ENCODE data around the gene TERT.

TERT gene

DNA sequence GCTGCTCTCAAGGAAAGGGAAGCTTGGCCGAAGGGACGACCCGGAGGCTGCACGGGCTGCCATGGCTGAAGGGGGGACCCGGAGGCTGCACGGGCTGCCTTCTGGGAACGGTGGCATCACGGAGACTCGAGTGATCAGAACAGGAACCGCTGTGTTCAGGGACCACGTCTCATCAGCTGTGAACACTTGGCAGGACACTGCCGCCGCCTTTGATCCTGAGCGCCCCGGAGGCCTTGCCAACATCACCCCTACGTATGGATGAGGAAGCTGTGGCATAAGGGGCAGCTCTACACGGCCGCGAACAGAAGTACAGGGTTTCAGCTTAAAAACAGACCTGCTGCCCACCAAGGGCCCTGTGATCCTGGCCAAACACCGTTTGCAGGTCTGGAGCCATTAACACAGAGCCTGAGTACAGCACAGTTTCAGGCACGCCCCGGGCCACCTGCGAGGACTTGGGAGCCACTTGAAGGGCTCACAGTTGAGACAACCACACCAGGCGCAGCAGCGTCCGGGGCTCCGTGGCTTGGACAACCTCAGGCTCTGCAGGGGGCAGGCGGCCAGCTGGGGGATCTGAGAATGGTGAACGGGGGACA lies 23.9 kb upstream of the TERT start:
- no peak for DNase-seq (ENCODE audit: low read depth)

DNA sequence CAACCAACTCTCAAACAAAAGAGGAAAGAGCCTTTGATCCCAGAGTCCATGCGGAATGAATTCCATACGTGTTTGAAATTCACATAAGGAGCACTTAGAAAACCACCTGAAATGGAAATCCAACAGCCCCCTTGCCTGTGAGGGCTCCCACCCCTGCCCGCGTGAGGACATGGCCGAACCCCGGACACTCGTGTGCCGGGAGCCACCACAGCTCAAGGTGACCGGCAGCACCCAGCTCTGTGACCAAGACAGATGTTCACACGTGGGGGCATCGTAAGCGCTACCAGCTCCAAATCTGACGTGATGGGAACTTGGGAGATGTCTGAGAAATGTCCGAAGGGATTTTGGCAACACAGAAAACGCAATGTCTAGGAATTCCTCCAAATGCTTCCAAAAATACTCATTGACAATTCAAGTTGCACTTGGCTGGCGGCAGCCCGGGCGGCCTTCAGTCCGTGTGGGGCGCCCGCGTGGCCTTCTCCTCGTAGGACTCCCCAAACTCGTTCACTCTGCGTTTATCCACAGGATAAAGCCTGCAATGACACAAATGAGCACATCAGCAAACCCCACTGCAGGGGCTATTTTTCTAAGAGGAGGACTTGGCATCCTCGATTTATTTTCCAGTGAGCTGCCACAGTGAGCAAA lies 23.2 kb upstream of the TERT start:
- DNase-seq (ENCODE audit: low read depth): no peak

DNA sequence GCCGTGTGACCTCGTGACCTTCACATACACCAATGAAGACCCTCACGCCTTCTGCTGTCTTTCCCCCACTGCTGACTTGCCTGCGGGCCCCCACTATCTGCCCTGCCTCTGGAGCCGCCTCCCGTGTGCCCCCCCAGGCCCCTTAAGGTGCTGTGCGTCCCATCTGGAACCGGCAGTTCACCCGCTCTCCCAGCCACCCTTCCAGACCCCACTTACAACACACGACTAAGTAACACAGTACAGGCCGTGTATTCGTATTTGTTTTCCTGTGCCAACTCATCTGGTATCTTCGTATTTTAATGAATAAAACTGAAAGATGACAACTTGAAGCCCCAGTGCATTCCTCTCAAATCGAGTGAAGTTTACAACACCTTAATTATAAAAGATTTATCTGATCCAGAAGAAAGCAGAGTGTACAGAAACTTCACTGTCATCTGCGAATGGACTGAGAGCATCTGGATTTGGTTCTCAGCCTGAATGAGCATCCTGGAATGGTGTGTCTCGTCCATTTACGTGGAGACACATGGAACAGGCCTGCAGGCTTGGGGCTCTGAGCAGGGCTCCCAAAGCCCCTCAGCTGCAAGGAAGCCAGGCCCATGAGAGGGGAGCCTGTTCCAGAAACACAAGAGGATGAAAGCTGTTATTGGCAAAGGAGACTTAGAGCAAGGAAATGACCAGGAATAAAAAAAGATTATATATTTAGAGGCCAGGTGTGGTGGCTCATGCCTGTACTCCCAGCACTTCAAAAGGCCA lies 21.9 kb upstream of the TERT start:
- DNase-seq (ENCODE audit: low read depth): no peak

DNA sequence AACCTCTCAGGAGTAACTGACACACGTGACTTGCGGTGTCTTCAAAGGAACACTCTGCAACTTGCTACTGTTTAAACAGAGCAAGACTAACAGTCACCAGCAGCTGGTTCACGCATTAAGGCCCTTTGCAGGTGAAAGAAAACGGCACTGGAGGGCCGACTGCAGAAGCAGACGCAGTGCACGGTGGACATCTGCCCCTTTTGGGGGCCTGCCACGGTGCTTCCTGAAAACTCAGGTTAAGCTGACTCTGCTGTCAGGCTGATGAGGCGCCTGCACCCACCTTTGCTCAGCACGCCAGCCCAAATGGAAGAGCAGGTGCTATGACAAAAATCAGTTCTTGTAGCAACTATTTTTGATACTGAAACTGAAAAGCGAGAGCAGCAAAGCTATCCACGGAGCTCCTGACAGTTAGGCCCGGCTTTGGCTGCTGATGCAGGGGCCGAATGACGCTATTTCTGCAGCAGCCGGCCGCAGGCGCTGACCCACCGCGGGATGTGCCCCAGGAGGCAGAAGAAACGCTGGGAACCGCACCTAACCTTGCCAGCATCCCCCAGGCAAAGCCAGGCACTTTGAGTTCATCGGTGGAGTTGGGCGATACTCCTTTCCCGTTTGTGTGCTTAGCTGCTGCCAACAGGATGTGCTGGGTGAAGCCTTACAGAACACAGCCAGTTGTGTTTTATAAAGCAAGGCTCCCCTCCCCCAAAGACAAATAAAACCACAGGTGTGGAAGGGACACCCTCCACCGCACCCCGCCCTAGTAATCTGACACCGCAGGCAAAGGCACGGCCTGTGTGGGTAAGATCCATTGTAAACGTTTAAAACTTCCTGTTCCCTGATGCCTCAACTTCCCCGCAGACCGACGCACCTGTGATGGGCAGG lies 21.1 kb upstream of the TERT start:
- DNase-seq (ENCODE audit: low read depth): no peak

DNA sequence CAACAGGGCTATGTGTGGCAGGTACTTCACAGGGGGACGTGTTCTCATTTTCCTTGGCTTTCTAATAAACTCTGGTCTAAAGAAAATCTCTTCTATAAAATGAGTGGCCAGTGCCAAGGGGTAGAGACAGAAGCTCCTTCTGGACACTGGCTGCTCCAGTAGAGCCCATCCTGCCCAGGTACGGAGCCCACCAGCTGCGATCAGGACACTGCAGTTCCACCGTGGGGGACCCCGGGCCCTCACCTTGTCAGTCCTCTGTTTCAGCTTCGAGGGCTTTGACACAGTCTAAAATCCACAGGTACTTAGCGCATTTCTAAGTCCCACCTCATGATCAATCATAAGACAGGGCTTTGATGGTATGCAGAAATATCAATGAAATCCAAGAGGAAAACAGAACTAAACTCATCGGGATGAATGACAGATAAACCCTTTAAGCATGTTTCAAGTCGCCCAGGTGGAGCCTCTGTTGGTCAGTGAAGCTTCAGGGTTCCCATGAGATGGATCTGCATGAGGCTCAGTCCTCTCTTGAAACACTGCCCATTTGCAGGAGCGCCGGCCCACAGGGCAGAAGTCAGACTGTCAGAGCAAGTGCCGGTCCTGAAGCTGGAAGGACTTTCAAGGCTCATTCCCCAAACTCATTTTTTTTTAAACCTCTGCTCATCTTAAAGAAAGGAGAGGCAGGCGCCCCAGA lies 20.3 kb upstream of the TERT start:
- DNase-seq (ENCODE audit: low read depth): no peak

DNA sequence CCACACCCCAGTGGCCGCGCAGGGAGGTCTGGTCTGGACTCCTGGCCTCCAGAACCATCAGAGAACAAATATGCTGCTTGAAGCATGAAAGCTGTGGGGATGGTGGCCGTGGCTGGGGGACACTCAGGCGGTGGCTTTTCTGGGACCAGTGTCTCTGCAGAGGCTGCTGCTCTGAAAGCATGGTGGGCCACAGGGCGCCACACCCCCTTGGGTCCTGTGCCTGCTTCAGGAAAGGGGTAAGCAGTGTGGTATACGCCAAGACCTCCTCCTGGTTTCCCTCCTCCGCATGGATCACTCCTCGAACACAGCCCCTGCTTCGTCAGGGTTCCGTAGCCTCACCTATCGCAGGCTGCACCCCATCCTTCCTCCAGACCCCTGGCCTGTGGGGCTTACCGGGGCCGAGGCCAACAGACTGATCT lies 19.7 kb upstream of the TERT start:
- no peak for DNase-seq (ENCODE audit: low read depth)

DNA sequence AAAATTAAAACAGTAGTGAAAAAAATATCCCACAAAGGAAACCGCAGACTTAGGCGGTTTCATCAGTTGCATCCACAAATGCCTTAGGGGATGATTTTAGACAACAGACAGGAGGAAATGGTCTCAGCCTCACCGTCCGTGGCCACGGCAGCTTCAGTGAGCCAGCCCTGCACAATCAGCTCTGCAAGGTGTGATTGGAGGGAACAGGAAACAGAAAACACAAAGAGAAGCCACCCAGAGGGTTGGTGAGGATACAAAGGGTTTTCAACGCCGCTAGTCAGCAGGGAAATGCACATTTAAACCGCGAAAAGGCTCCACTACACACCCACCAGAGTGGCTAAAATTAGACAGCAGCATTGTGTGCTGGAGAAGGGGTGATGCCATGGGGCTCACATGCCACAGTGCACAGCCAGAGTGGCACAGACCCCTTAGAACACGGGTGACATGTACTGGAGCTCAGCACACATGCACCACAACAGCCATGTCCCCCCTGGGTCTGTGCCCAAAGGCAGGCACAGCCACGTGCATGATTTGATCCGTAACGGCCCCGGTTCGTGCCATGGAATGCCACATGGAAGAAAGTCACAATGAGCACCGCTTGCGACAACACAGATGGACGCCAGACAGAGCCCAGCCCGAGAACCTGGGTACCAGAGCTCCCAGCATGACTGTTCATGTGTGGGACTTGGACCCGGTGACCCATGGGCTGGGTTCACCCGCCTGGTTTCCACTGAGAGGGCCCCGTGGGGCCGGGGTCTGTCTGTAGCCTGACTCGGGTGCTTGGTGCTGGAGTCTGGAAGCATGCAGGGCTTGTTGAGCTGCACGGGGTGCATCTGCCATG lies 18.3 kb upstream of the TERT start:
- no peak for DNase-seq (ENCODE audit: low read depth)

DNA sequence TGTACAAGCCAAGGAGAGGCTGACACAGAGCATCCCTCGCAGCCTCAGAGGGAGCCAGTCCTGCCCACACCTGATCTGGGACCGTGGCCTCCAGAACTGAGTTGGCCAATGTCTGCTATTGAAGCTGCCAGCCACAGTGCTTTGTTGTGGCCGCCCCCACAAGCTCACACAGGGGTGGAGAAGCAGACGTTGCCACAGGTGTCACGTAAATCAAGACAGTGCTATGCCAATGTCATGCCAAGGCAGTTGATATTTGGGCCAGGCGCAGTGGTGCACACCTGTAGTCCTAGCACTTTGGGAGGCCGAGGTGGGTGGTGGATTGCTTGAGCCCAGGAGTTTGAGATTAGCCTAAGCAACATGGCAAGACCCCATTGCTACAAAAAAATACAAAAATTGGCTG lies 17.3 kb upstream of the TERT start:
- no peak for DNase-seq (ENCODE audit: low read depth)

DNA sequence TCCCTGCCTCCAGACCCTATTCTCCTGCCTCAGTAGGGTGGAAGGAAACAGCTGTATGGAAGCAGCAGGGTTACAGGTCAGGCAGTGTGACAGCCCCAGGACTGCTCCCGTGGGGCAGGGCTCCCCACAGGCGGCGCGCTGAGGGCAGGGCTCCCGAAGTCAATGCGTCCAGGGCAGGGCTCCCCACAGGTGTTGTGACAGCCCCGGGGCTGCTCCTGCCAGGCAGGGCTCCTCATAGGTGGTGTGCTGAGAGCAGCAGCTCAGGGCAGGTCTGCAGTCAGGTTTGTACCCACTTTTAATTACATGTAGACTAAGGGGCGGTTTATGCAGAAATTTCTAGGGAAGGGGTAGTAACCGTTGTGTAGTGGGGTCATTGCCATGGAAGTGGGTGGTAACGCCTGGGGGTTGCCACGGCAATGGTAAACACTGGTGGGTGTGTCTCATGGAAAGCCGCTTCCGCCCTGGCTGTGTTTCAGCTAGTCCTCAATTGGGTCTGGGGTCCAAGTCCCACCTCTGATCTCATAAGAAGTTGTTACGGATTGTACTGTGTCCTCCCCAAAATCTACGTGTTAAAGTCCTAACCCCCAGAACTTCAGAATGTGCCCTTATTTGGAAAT lies 16.7 kb upstream of the TERT start:
- DNase-seq (ENCODE audit: low read depth): no peak

DNA sequence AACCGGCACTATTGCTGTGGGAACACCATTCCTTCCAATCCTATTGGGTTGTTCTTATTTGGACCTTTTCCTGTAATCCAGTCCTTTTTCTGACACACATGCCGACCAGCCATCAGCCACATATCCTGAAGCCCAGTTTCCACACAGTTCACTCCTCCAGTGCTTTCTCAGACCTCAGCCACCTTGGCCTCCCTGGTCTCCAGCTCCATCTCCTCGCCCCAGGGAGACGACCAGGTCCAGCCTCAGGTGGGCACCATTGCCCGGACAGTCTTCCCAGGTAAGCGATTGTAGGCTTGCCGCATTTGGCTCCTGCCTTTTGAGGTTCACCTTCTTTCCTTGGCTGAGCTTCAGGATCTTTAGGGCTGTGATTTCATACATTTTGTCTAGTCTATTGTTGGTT lies 15.2 kb upstream of the TERT start:
- DNase-seq (ENCODE audit: low read depth): no peak

DNA sequence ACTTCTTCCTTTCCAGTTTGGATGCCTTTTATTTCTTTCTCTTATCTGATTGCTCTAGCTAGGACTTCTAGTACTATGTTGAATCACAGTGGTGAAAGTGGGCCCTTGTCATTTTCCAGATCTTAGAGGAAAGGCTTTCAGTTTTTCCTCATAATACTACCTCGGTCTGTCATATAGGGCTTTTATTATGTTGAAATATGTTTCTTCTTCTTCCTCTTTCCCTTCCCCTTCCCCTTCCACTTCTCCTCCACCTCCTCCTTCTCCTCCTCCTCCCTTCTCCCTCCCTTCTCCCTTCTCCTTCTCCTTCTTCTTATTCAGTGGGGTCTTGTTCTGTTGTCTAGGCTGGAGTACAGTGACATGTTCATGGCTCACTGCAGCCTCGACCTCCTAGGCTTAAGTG lies 9.2 kb upstream of the TERT start:
- no peak for DNase-seq (ENCODE audit: low read depth)

DNA sequence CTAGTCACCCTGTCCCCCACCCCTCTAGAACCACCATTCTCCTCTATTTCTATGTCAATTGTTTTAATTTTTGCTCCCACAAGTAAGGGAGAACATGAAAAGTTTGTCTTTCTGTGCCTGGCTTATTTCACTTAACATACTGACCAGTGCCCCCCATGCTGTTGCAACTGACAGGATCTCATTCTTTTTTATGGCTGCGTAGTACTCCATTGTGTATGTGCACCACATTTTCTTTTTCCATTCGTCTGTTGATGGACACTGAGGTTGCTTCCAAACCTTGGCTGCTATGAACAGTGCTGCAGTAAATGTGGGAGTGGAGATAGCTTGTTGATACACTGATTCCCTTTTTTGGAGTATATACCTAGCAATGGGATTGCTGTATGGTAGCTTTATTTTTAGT lies 7.4 kb upstream of the TERT start:
- no peak for DNase-seq (ENCODE audit: low read depth)

DNA sequence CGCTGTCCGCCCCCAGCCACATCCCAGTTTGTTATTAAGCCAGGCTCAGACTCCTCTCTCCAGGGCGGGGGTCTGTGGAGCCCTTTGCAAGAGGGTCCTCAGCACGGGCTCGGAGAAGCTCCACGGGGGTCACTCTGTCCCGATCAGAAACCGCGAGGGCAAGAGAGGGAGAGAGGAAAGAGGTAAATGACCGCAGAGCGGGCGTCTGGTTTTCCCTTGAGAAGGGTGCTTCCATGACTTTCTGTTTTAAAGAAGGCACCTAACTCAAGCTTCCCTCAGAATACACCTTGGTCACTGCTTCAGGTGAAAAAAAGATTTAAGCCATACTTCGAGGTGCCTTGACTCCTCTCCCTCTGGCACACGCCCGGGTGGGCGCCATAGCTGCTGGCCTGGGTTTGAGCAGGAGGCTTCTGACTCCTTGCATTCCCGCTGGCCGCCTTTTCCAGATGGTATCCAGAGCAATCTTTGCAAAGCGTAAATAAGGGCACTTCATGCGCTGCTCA lies 5.8 kb upstream of the TERT start:
- no peak for DNase-seq (ENCODE audit: low read depth)

DNA sequence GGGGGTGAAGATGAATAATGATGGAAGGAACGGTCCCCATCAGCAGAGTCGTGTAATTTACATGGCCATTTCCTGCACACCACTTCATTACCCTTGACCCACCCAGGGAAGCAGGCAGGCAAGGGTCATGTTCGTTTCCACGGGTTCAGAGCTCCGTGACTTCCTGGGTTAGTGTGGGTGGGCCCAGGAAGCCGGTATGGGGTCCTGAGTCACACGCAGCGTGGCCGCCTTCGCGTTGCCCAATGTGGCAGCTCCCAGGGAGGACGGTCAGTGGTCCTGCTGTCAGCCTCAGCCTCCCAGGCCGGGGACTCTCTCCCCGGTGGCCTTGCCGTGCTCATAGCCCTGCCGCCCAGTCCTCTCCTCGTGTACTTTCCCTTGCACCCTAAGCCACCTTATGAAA lies 5.1 kb upstream of the TERT start:
- DNase-seq (ENCODE audit: low read depth): no peak

DNA sequence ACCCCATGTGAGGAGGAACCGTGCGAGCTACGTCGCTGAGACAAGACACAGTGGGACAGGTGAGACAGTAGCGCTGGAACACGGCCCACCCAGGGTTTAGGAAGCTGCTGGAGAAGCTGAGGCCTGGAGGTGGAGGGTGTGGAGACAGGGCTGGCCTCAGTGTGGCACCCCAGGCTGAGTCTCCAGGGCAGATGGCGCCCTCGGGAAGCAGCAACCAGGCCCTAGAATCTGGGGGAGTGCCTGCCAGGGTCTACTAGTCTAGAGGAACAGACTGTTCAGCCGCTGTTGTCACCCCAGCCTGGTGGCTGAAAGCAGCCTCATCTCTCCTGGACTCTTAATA lies 4.6 kb upstream of the TERT start:
- DNase-seq (ENCODE audit: low read depth): no peak

DNA sequence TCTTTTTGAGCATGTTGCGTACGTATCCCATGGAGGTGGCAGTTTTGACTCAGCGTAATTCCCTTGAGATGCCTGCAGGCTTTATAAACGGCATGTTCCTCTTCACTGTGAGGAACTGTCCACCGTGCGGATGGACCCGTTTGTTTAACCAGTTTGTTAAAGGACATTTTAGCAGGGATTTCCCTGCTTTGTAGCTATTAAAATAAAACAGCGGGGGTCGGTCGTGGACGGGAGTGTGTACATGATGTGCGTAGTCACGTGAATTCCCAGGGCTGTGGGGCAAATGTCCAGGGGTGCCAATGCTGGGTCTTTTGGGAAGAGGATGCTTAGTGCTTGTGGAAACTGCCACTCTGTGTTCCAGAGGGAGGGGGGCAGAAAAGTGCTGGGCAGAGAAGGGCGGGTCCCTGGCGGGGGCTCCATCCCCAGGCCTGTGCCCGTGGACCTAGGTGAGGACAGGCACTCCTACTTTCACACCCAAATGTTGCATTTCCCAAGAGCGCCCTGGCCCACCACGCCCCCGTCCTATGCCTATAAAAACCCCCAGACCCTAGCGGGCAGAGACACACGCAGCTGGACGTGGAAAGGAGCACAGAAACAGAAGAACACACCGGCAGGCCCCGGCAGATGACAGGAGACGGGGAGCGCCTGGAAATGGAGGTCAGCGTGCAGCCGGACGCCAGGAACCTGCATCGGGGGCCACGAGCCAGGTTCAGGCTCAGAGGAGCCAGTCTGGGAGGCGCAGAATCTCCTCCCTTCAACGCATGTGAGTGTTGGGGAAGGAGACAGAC lies 4.0 kb upstream of the TERT start:
- no peak for DNase-seq (ENCODE audit: low read depth)

DNA sequence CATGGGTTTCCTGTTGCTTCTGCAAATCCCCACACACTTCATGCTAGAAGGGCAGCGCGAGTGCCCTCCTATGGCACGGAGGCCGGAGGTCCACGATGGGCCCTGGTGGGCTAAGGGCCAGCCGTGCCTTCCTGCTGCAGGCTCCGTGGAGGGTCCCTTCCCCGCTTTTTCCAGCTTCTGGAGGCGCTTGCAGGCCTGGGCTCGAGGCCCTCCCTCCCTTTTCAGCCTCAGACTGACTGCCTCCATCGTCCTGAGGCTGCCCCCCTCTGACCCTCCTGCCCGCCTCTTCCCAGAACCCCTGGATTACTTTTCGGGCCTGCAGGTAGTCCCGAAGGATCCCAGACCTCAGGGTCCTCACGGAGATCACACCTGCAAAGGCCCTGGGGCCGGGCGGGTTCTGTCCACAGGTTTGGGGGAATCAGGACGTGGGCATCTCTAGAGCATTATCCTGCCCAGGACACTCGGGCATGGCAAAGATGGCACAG lies 3.2 kb upstream of the TERT start:
- no peak for DNase-seq (ENCODE audit: low read depth)

DNA sequence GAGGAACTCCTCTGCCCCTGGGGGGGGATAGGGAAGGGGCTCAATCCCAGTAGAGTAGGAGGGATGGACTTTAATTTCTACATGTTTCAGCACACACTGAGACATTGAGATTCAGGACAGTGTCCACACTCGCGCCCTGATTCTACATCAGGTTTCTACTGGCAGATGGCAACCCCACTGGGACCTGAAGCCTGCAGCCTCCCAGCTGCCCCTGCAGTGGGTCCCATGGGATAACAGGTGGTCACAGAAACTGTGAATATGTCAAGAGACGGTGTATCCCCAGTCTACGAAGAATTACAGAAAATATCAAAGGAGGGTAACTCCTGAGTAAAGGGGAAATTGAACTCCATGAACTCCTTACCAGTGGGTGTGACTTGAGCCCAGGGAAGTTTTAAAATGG lies 2.4 kb upstream of the TERT start:
- DNase-seq (ENCODE audit: low read depth): no peak

DNA sequence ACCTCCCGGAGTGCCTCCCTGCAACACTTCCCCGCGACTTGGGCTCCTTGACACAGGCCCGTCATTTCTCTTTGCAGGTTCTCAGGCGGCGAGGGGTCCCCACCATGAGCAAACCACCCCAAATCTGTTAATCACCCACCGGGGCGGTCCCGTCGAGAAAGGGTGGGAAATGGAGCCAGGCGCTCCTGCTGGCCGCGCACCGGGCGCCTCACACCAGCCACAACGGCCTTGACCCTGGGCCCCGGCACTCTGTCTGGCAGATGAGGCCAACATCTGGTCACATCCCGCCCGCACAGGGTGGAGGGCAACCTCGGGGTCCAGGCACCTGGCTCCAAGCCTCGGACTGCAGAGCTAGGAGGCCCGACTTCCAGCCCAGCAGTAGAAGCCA lies 776 bp upstream of the TERT start:
- DNase-seq (ENCODE audit: low read depth): no peak
